K562 (cell line): ENCODE measurements around the gene WNK2. TPM values are rescaled to one million over a fixed set of nuclear protein-coding genes. Genes with fewer than 3 reads are reported as not detected.

Experiments
- ATAC-seq: fragments of 200-7000 bp; cut with Tn5 transposase; 3 replicates; pipeline ENCODE4 v1.9.1; 2020; ENCODE audit warnings: moderate library complexity
- BruUV-seq: library from RNA; stranded (reverse); fragments of 400-500 nt; replicated peaks from 2 replicates; lab custom pipeline; 2021; lab: Mats Ljungman, UMichigan
- CTCF ChIA-PET: fragments of 300-600 bp; formaldehyde crosslinking; extraction: SDS; loops from one replicate; lab custom pipeline; 2021; ENCODE audit warnings: low intra/inter-chr PET ratio; lab: Yijun Ruan, JAX
- POLR2A ChIA-PET: fragments of 300-600, 350-650 bp; sonication (Branson Sonifier 250); formaldehyde crosslinking; extraction: SDS; loops from one replicate; lab custom pipeline; 2021; ENCODE audit warnings: antibody characterized with exemption, inconsistent platforms; lab: Yijun Ruan, JAX
- DNase-seq, 4 experiments: peaks; one replicate each; pipeline versions ENCODE4 v3.0.0 to v3.0.0-alpha.2; 2011 to 2018; ENCODE audit warnings: low spot score in 3 of 4, mixed read lengths in 3 of 4; ENCODE audit errors: extremely low read depth in 1 of 4
- FAIRE-seq: peaks from 2 replicates; lab custom pipeline; 2011; peaks lifted over from hg19 to GRCh38; lab: Jason Lieb, UNC
- H2AFZ ChIP-seq: 2 replicates; pipeline ENCODE4 v1.6.0; 2011; ENCODE audit warnings: low read depth, low read length, control low read depth, inconsistent platforms
- H3K27ac ChIP-seq: fragments of 200-600 bp; 3 replicates; pipeline ENCODE4 v1.8.0; 2011; ENCODE audit warnings: low read depth, mild to moderate bottlenecking, control low read depth, inconsistent platforms, low read length, moderate library complexity, mixed read lengths; ENCODE audit errors: extremely low read depth
- H3K27me3 ChIP-seq, 2 experiments: fragments of 300-600 bp in 1 of 2; 2 replicates in 1 of 2; 3 replicates in 1 of 2; pipeline versions ENCODE4 v1.6.0 to v1.8.0; 2011; ENCODE audit warnings: inconsistent platforms in 2 of 2, low read length in 2 of 2, mild to moderate bottlenecking in 1 of 2, mixed read lengths in 1 of 2, moderate library complexity in 1 of 2; ENCODE audit not compliant: control insufficient read depth in 2 of 2, insufficient read depth in 2 of 2
- H3K36me3 ChIP-seq: fragments of 300-600 bp; 3 replicates; pipeline ENCODE4 v1.8.0; 2011; ENCODE audit warnings: mild to moderate bottlenecking, low read length, inconsistent platforms; ENCODE audit not compliant: control insufficient read depth, insufficient read depth
- H3K4me1 ChIP-seq, 2 experiments: fragments of 200-600 bp in 1 of 2; replicated peaks in 1 of 2; 2 replicates in 1 of 2; 3 replicates in 1 of 2; pipeline versions ENCODE4 v1.5.1 to v1.8.0; 2011; ENCODE audit warnings: inconsistent platforms in 2 of 2, low read length in 2 of 2, mild to moderate bottlenecking in 1 of 2, mixed read lengths in 1 of 2, moderate library complexity in 1 of 2; ENCODE audit not compliant: control insufficient read depth in 2 of 2, insufficient read depth in 2 of 2
- H3K4me2 ChIP-seq: 2 replicates; pipeline ENCODE4 v1.6.1; 2011; ENCODE audit warnings: low read length, control low read depth, inconsistent platforms, mixed read lengths; ENCODE audit not compliant: insufficient read depth
- H3K4me3 ChIP-seq: fragments of 200-600 bp; sonication (generic), shearing (Covaris generic); 2 replicates; pipeline ENCODE4 v1.5.1; 2016; ENCODE audit warnings: control low read depth, inconsistent platforms
- H3K79me2 ChIP-seq: fragments of 200-600 bp; 3 replicates; pipeline ENCODE4 v1.8.0; 2011; ENCODE audit warnings: low read length, inconsistent platforms; ENCODE audit not compliant: control insufficient read depth, insufficient read depth
- H3K9ac ChIP-seq, 2 experiments: 2 replicates each; pipeline versions ENCODE4 v1.6.0 to v1.6.1; 2011; ENCODE audit warnings: low read depth in 2 of 2, low read length in 2 of 2, control low read depth in 1 of 2, inconsistent platforms in 1 of 2, mild to moderate bottlenecking in 1 of 2, mixed read lengths in 1 of 2; ENCODE audit not compliant: insufficient read depth in 1 of 2
- H3K9me1 ChIP-seq: one replicate; pipeline ENCODE4 v1.6.0; 2011; ENCODE audit warnings: inconsistent platforms, mild to moderate bottlenecking, low read length, moderate library complexity; ENCODE audit not compliant: control insufficient read depth, insufficient read depth
- H3K9me3 ChIP-seq: replicated peaks from 2 replicates; pipeline ENCODE4 v1.5.1; 2011; ENCODE audit warnings: low read depth, low read length, inconsistent platforms; ENCODE audit not compliant: control insufficient read depth, insufficient read depth
- H4K20me1 ChIP-seq: replicated peaks from 2 replicates; pipeline ENCODE4 v1.6.1; 2011; ENCODE audit warnings: low read length, inconsistent platforms, mixed read lengths; ENCODE audit not compliant: control insufficient read depth, insufficient read depth
- BDP1 ChIP-seq: IDR thresholded peaks from 3 replicates; pipeline ENCODE4 v1.6.1; 2011; ENCODE audit not compliant: insufficient read length, insufficient read depth
- CEBPZ ChIP-seq: fragments of 150-350 bp; IDR thresholded peaks from 2 replicates; pipeline ENCODE4 v1.6.1; 2014; ENCODE audit warnings: low read depth, mild to moderate bottlenecking, low read length, borderline replicate concordance
- GATA2 ChIP-seq: sonication (generic); formaldehyde crosslinking; IDR thresholded peaks from 2 replicates; pipeline ENCODE4 v1.4.0; 2020; ENCODE audit warnings: mild to moderate bottlenecking, missing genetic modification reagents
- KLF1 ChIP-seq: fragments of 450-650 bp; IDR thresholded peaks from 2 replicates; pipeline ENCODE4 v1.6.1; 2016; ENCODE audit warnings: missing genetic modification characterization, missing compliant biosample characterization
- MAFG ChIP-seq: fragments of 450-650 bp; conservative IDR thresholded peaks from 2 replicates; pipeline ENCODE4 v1.6.1; 2016; ENCODE audit warnings: missing genetic modification characterization, missing compliant biosample characterization
- NFATC3 ChIP-seq: fragments of 450-650 bp; IDR thresholded peaks from 2 replicates; pipeline ENCODE4 v1.6.1; 2017; ENCODE audit warnings: mild to moderate bottlenecking
- PCBP1 ChIP-seq: fragments of 200-400 bp; formaldehyde crosslinking; IDR thresholded peaks from 2 replicates; pipeline ENCODE4 v1.6.1; 2018; ENCODE audit warnings: mild to moderate bottlenecking, low read depth, low read length; ENCODE audit not compliant: poor library complexity, severe bottlenecking
- PKNOX1 ChIP-seq: fragments of 450-650 bp; IDR thresholded peaks from 2 replicates; pipeline ENCODE4 v1.6.1; 2016
- SLC30A9 ChIP-seq: fragments of 250-450 bp; sonication (Bioruptor Pico); IDR thresholded peaks from 2 replicates; pipeline ENCODE4 v1.8.0; 2022; ENCODE audit warnings: mild to moderate bottlenecking, moderate library complexity
- SRSF7 ChIP-seq: fragments of 200-400 bp; formaldehyde crosslinking; optimal IDR thresholded peaks from 2 replicates; pipeline ENCODE3; 2017; ENCODE audit warnings: mild to moderate bottlenecking, low read depth, low read length
- STAT6 ChIP-seq: sonication (generic); formaldehyde crosslinking; IDR thresholded peaks from 2 replicates; pipeline ENCODE4 v1.8.1; 2023; ENCODE audit warnings: mild to moderate bottlenecking, missing genetic modification reagents
- TEAD1 ChIP-seq, 2 experiments: fragments of 450-650 bp in 1 of 2; sonication (generic) in 1 of 2; formaldehyde crosslinking; IDR thresholded peaks; 2 replicates each; pipeline versions ENCODE4 v1.4.0 to v1.8.0; 2020 to 2022; ENCODE audit warnings: mild to moderate bottlenecking in 2 of 2, missing genetic modification reagents in 1 of 2
- ZNF212 ChIP-seq: fragments of 450-650 bp; formaldehyde crosslinking; IDR thresholded peaks from 2 replicates; pipeline ENCODE4 v1.4.0; 2020; ENCODE audit warnings: mild to moderate bottlenecking
- ZNF785 ChIP-seq: fragments of 250-450 bp; sonication (Bioruptor Pico); IDR thresholded peaks from 2 replicates; pipeline ENCODE4 v1.4.0; 2020; ENCODE audit warnings: mild to moderate bottlenecking
- ZZZ3 ChIP-seq: fragments of 450-650 bp; IDR thresholded peaks from 2 replicates; pipeline ENCODE4 v1.6.1; 2016; ENCODE audit warnings: antibody characterized with exemption, mild to moderate bottlenecking, moderate library complexity
- WGBS: fragments of 100-300 bp; shearing (Covaris generic); methylation state at CpG from one replicate; pipeline ENCODE4 v1.1.6; 2016; ENCODE audit warnings: low coverage, mixed read lengths; ENCODE audit not compliant: insufficient coverage; ENCODE audit errors: missing lambda C conversion rate; 5-methylcytosine and 5-hydroxymethylcytosine counted together
- in situ Hi-C: fragments of 300-500 bp; cut with MboI; formaldehyde crosslinking; loops from 4 replicates; pipeline ENCODE4 v1.15.0; 2018; ENCODE audit warnings: inconsistent platforms, mixed read lengths
- intact Hi-C: fragments of 100-400 bp; cut with micrococcal nuclease; formaldehyde crosslinking; loops from 2 replicates; pipeline ENCODE4 v1.14.2; 2022
- polyA plus RNA-seq, 8 experiments: library from polyadenylated mRNA; depleted of rRNA in 4 of 8; stranded (reverse) in 5 of 8; unstranded in 3 of 8; fragments of >200 nt; fragmentation: Nextera tagmentation in 2 of 8; fragmentation: Illumina TruSeq in 1 of 8; extraction: Ambion mirVana in 2 of 8; extraction: Trizol in 1 of 8; gene quantifications; 2 replicates each; pipeline versions ENCODE4 v1.2.1 to v1.2.3, GENCODE V29; 2011 to 2014; ENCODE audit warnings: inconsistent platforms in 1 of 8, missing spikeins in 1 of 8
- total RNA-seq, 7 experiments: library from RNA; depleted of rRNA in 6 of 7; stranded (reverse); fragments of >200 nt in 6 of 7; fragmentation: Illumina TruSeq in 2 of 7; extraction: Trizol in 2 of 7; gene quantifications; 2 replicates each; pipeline versions ENCODE4 v1.2.1 to v1.2.3, GENCODE V29; 2011 to 2021; ENCODE audit warnings: low replicate concordance in 1 of 7

WNK2 gene
- total and polyA plus RNA-seq, 9 of the 15 experiments (the other 6 are each of a cell fraction or from before 2014, with no cell fraction given), result 0.36 to 3.3 (median 0.64) TPM; not detected in 2

- Histone ChIP-seq H3K79me2 (no peaks in the 10 kb centered on the region), H3K36me3 (no peaks in the 10 kb centered on the region), H2AFZ (no peak overlapping the region), H4K20me1 (peaks cover under 1% of the 10 kb centered on the region; the same call in 1 of the 2 replicates), H3K9ac (peak overlapping the region in 1 of 2 experiments; percentile 26; a peak in 2 of 4 replicates), H3K9me3 (no peaks in the 10 kb centered on the region), H3K4me1 (peaks cover 4 to 8% of the 10 kb centered on the region in 2 experiments; a peak in 3 of 5 replicates), H3K4me2 (no peak overlapping the region), H3K27me3 (peaks cover 24 to 51% of the 10 kb centered on the region in 2 experiments), H3K9me1 (no peaks in the 10 kb centered on the region), H3K27ac (no peak overlapping the region), H3K4me3 (no peak overlapping the region)
- TF ChIP-seq PKNOX1, result no peak
- no peak for TF ChIP-seq MAFG (tag)
- TF ChIP-seq ZNF212 (CRISPR knock-in tag), result no peak
- TF ChIP-seq NFATC3, result no peak
- TF ChIP-seq GATA2 (CRISPR knock-in tag), result no peak
- no peak for TF ChIP-seq CEBPZ
- no peak for TF ChIP-seq SLC30A9
- TF ChIP-seq STAT6 (CRISPR knock-in tag), result no peak
- TF ChIP-seq BDP1, result no peak
- TF ChIP-seq ZZZ3, result no peak
- no peak for TF ChIP-seq PCBP1
- no peak for TF ChIP-seq TEAD1 (CRISPR knock-in tag; IDR thresholded peaks at IDR 0.05)
- TF ChIP-seq SRSF7, result no peak
- TF ChIP-seq KLF1 (tag), result no peak
- TF ChIP-seq ZNF785 (CRISPR knock-in tag), result no peak
- intact Hi-C loops (no loop called here), in situ Hi-C loops (no loop called here)
- DNase-seq (no peak), FAIRE-seq (no peak), ATAC-seq (no peak)
- ChIA-PET POLR2A (no interaction called here), CTCF (interaction anchor here (0.6 kb wide), 1 partner anchor 278 kb away, joined by 3 read pairs; no protein-coding TSS in a partner anchor)
- BruUV-seq, result no TSS peak
- 6% methylated on average over 19 of the region's 20 CpGs for WGBS
These were observed 11.1 kb upstream of the WNK2 start for GRCh38 chr9:93172666-93173364.
